Natural killer cell (primary cell): ENCODE results near the gene FHIT. TPM values are rescaled to one million over a fixed set of nuclear protein-coding genes. Genes with fewer than 3 reads are reported as not detected.

Experiments used
- ATAC-seq, 3 donors: fragments of 150-1000 bp in 2 of 3; fragments of 200-7000 bp in 1 of 3; cut with Tn5 transposase; 1 replicate in 1 of 3; 2 replicates in 2 of 3; pipeline ENCODE4 v1.10.0; 2021; ENCODE audit warnings: mild to moderate bottlenecking in 2 of 3, moderate library complexity in 2 of 3
- DNase-seq, 2 donors: peaks; one replicate each; pipeline versions ENCODE4 v3.0.0 to v3.0.0-alpha.2; 2013 to 2021; ENCODE audit warnings: mixed read lengths in 1 of 2
- H3K27ac ChIP-seq: one replicate; pipeline ENCODE4 v1.5.1; 2013; ENCODE audit warnings: mild to moderate bottlenecking, low read length
- H3K27me3 ChIP-seq: one replicate; pipeline ENCODE4 v1.6.1; 2013; ENCODE audit warnings: low read length; ENCODE audit not compliant: control insufficient read depth, insufficient read depth
- H3K36me3 ChIP-seq: one replicate; pipeline ENCODE4 v1.6.1; 2013; ENCODE audit warnings: low read length; ENCODE audit not compliant: control insufficient read depth, insufficient read depth
- H3K4me1 ChIP-seq: one replicate; pipeline ENCODE4 v1.6.1; 2013; ENCODE audit warnings: low read length; ENCODE audit not compliant: control insufficient read depth, insufficient read depth
- H3K4me3 ChIP-seq: one replicate; pipeline ENCODE4 v1.5.1; 2013; ENCODE audit warnings: low read length
- H3K9me3 ChIP-seq: one replicate; pipeline ENCODE4 v1.6.1; 2013; ENCODE audit warnings: low read length; ENCODE audit not compliant: control insufficient read depth, insufficient read depth
- H3K27ac Mint-ChIP-seq, 2 donors: one replicate each; pipeline ENCODE4 v1.8.0; 2022; ENCODE audit warnings: mild to moderate bottlenecking in 2 of 2, mixed read lengths in 2 of 2, moderate library complexity in 1 of 2
- H3K27me3 Mint-ChIP-seq, 2 donors: one replicate each; pipeline ENCODE4 v1.8.0; 2022; ENCODE audit warnings: low read depth in 2 of 2, mixed read lengths in 2 of 2
- H3K36me3 Mint-ChIP-seq: one replicate; pipeline ENCODE4 v1.8.0; 2022; ENCODE audit warnings: mixed read lengths
- H3K4me1 Mint-ChIP-seq, 2 donors: one replicate each; pipeline ENCODE4 v1.8.0; 2022; ENCODE audit warnings: mixed read lengths in 2 of 2
- H3K4me3 Mint-ChIP-seq: one replicate; pipeline ENCODE4 v1.8.0; 2022; ENCODE audit warnings: mild to moderate bottlenecking, moderate library complexity, mixed read lengths
- H3K9me3 Mint-ChIP-seq, 2 donors: one replicate each; pipeline ENCODE4 v1.8.0; 2022; ENCODE audit warnings: mixed read lengths in 2 of 2
- CTCF ChIP-seq: fragments of 200-600 bp; IDR thresholded peaks from one replicate; pipeline ENCODE4 v1.8.0; 2022; ENCODE audit warnings: antibody characterized with exemption
- whole genome bisulfite sequencing: methylation state at CpG from one replicate; pipeline ENCODE4 v1.1.7; 2013; ENCODE audit warnings: missing lambda C conversion rate; ENCODE audit not compliant: insufficient coverage; 5-methylcytosine and 5-hydroxymethylcytosine counted together
- intact Hi-C: fragments of 100-400 bp; cut with micrococcal nuclease; formaldehyde crosslinking; loops from one replicate; pipeline ENCODE4 v1.14.2; 2022
- total RNA-seq, 4 donors: library from RNA; stranded (reverse); fragments of 120-200 nt in 1 of 4; gene quantifications; one replicate each; pipeline versions ENCODE4 v1.2.3 to v1.2.4, GENCODE V29; 2013 to 2022

FHIT gene
- total RNA-seq, 3 donors from 2014 or later (not counting 1 experiment from before 2014, with no cell fraction given) = 2.7 to 6.1 (median 3.3) TPM

DNA sequence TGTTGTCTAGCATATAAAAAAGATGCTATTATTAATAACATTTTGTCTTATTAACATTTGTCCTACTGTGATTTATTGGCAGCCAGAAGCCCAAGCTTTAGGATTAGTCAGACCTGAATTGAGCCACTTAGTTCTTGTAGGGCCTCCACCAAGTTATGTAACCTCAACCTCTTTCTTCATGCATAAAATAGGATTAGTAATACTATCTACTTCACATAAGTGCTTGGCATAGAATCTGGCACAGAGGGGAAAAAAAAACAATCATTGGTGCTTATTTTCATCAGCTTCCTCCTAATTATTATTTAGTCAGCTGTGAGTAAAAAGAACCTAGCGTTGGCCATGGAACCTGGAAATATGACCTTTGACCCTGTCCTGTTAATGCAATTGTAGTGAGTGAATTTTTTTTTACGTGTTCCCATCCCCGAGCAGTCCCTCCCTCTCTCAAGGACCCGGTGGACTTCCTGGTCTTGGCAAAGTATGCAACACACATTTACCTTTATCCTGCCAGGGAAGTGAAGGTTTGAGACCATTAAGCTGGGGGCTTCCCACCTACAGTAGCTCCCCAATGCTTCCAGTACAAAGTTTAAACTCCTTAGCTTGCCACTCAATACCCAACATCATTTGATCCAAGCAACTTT, 136.8 kb downstream of the FHIT start:
- 97% methylated on average over 3 of the region's 4 CpGs for WGBS
- no peaks in the 10 kb centered on the region for H3K27me3 Mint-ChIP-seq
- H3K36me3 ChIP-seq = no peaks in the 10 kb centered on the region
- no peak overlapping the region for H3K4me3 ChIP-seq
- no peaks in the 10 kb centered on the region for H3K27me3 ChIP-seq
- no peaks in the 10 kb centered on the region for H3K36me3 Mint-ChIP-seq
- H3K9me3 ChIP-seq = no peaks in the 10 kb centered on the region
- H3K9me3 Mint-ChIP-seq = peaks cover 3% of the 10 kb centered on the region in 2 donors
- H3K27ac Mint-ChIP-seq = no peak overlapping the region
- ATAC-seq (no peak), DNase-seq (no peak)
- intact Hi-C loops = no loop called here
- no peaks in the 10 kb centered on the region for H3K4me1 ChIP-seq
- H3K27ac ChIP-seq = no peak overlapping the region
- H3K4me3 Mint-ChIP-seq = no peak overlapping the region
- no peak for TF ChIP-seq CTCF
- peaks cover 7 to 8% of the 10 kb centered on the region in 2 donors for H3K4me1 Mint-ChIP-seq

DNA sequence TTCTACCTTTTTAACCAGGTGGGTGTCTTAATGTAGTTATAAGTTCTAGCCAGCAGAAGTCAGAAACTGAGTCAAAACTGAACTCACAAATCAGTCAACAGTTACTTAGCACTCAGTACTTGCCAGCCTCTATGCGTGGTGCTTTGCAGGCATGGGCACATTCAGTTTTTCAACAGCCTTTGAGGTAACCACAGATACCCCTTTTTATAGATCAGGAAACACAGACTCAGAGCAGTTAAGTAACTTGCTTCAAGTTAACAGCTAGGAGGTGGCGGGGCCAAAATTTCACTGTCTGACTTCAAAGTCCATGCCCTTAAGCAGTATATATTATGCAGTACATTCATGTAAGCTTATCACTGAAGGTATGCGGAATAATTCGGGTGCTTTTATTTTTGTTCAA, 139.4 kb downstream of the FHIT start:
- H3K36me3 ChIP-seq = no peaks in the 10 kb centered on the region
- TF ChIP-seq CTCF = no peak
- no peaks in the 10 kb centered on the region for H3K9me3 ChIP-seq
- intact Hi-C loops = no loop called here
- H3K4me1 Mint-ChIP-seq = peaks cover 7 to 8% of the 10 kb centered on the region in 2 donors
- no peak overlapping the region for H3K4me3 ChIP-seq
- no peaks in the 10 kb centered on the region for H3K36me3 Mint-ChIP-seq
- H3K9me3 Mint-ChIP-seq = peaks cover 3 to 6% of the 10 kb centered on the region in 2 donors
- H3K27ac Mint-ChIP-seq = no peak overlapping the region
- no peak overlapping the region for H3K4me3 Mint-ChIP-seq
- H3K27ac ChIP-seq = no peak overlapping the region
- H3K27me3 Mint-ChIP-seq = no peaks in the 10 kb centered on the region
- ATAC-seq (no peak), DNase-seq (no peak)
- no peaks in the 10 kb centered on the region for H3K4me1 ChIP-seq
- no peaks in the 10 kb centered on the region for H3K27me3 ChIP-seq
- 61% methylated on average over 2 of the region's 4 CpGs for WGBS

GRCh38 chr3:61110576-61110975, 140.7 kb downstream of the FHIT start:
- H3K4me1 Mint-ChIP-seq = peaks cover 7 to 8% of the 10 kb centered on the region in 2 donors
- H3K4me3 ChIP-seq = no peak overlapping the region
- no peaks in the 10 kb centered on the region for H3K36me3 ChIP-seq
- TF ChIP-seq CTCF = no peak
- no peak overlapping the region for H3K4me3 Mint-ChIP-seq
- H3K36me3 Mint-ChIP-seq = no peaks in the 10 kb centered on the region
- H3K4me1 ChIP-seq = no peaks in the 10 kb centered on the region
- no peak overlapping the region for H3K27ac ChIP-seq
- ATAC-seq (no peak), DNase-seq (no peak)
- no peaks in the 10 kb centered on the region for H3K27me3 ChIP-seq
- H3K27me3 Mint-ChIP-seq = no peaks in the 10 kb centered on the region
- H3K27ac Mint-ChIP-seq = no peak overlapping the region
- peaks cover 3 to 6% of the 10 kb centered on the region in 2 donors for H3K9me3 Mint-ChIP-seq
- no peaks in the 10 kb centered on the region for H3K9me3 ChIP-seq
- intact Hi-C loops = no loop called here
- 38% methylated on average over 2 of the region's 2 CpGs for WGBS
